Brain microvascular endothelial cell (primary cell): ENCODE measurements around the gene VWDE.

ENCODE experiments used
- DNase-seq: peaks from one replicate; pipeline ENCODE4 v3.0.0-alpha.2; 2020
- H3K27ac ChIP-seq: fragments of 250-450 bp; sonication (Bioruptor Pico); 2 replicates; pipeline ENCODE4 v1.5.1; 2020; ENCODE audit warnings: mild to moderate bottlenecking, moderate library complexity
- H3K27me3 ChIP-seq: fragments of 250-450 bp; sonication (Bioruptor Pico); replicated peaks from 2 replicates; pipeline ENCODE4 v1.5.1; 2020; ENCODE audit warnings: mild to moderate bottlenecking
- H3K36me3 ChIP-seq: fragments of 250-450 bp; sonication (Bioruptor Pico); replicated peaks from 2 replicates; pipeline ENCODE4 v1.5.1; 2020; ENCODE audit warnings: mild to moderate bottlenecking
- H3K4me3 ChIP-seq: 2 replicates; pipeline ENCODE4 v1.5.1; 2011; ENCODE audit warnings: low read depth, mild to moderate bottlenecking, control low read depth, low read length, moderate library complexity
- CTCF ChIP-seq: IDR thresholded peaks from 2 replicates; pipeline ENCODE4 v1.5.1; 2011; ENCODE audit warnings: low read depth, mild to moderate bottlenecking, moderate library complexity, low read length, control low read depth, inconsistent platforms; ENCODE audit errors: missing control alignments
- in situ Hi-C: cut with HindIII; loops from 2 replicates; pipeline ENCODE4 v1.10.0; 2017; ENCODE audit warnings: low sequenced_read_pairs, low pct_ligation_motif_present

The VWDE gene

GRCh38 chr7:12369072-12369471, 34.6 kb downstream of the VWDE start:
- DNase-seq, result no peak
- in situ Hi-C loops, result no loop called here
- H3K27ac ChIP-seq, result no peak overlapping the region
- no peaks in the 10 kb centered on the region for H3K27me3 ChIP-seq
- no peak overlapping the region for H3K4me3 ChIP-seq
- no peaks in the 10 kb centered on the region for H3K36me3 ChIP-seq
- TF ChIP-seq CTCF, result no peak

GRCh38 chr7:12360948-12361347, 42.7 kb downstream of the VWDE start:
- H3K36me3 ChIP-seq, result no peaks in the 10 kb centered on the region
- no peak overlapping the region for H3K4me3 ChIP-seq
- no peaks in the 10 kb centered on the region for H3K27me3 ChIP-seq
- in situ Hi-C loops, result no loop called here
- DNase-seq, result no peak
- TF ChIP-seq CTCF, result no peak
- H3K27ac ChIP-seq, result no peak overlapping the region

- in situ Hi-C loops, result no loop called here
- H3K4me3 ChIP-seq, result no peak overlapping the region
- DNase-seq, result no peak
- H3K27ac ChIP-seq, result no peak overlapping the region
- H3K36me3 ChIP-seq, result no peaks in the 10 kb centered on the region
- no peak for TF ChIP-seq CTCF
- H3K27me3 ChIP-seq, result no peaks in the 10 kb centered on the region
These were observed 45.0 kb downstream of the VWDE start for GRCh38 chr7:12358694-12359093.

- Histone ChIP-seq H3K4me3 (no peak overlapping the region), H3K36me3 (no peaks in the 10 kb centered on the region), H3K27ac (no peak overlapping the region), H3K27me3 (no peaks in the 10 kb centered on the region)
- TF ChIP-seq CTCF, result no peak
- DNase-seq, result no peak
- in situ Hi-C loops, result no loop called here
These were observed 46.2 kb downstream of the VWDE start for GRCh38 chr7:12357508-12357907.

GRCh38 chr7:12351843-12352242, 51.8 kb downstream of the VWDE start:
- Histone ChIP-seq H3K4me3 (no peak overlapping the region), H3K27me3 (no peaks in the 10 kb centered on the region), H3K36me3 (no peaks in the 10 kb centered on the region), H3K27ac (no peak overlapping the region)
- no peak for TF ChIP-seq CTCF
- in situ Hi-C loops, result no loop called here
- no peak for DNase-seq

- no peak for TF ChIP-seq CTCF
- no peak overlapping the region for H3K27ac ChIP-seq
These were observed 52.7 kb downstream of the VWDE start for GRCh38 chr7:12350971-12351370.

More at GRCh38 chr7:12350971-12351370, 52.7 kb downstream of the VWDE start:
- H3K36me3 ChIP-seq, result no peaks in the 10 kb centered on the region
- no peak overlapping the region for H3K4me3 ChIP-seq
- no peaks in the 10 kb centered on the region for H3K27me3 ChIP-seq
- in situ Hi-C loops, result no loop called here
- DNase-seq, result no peak
